HG02840 (cell line): ENCODE data around the gene LSM7.

ENCODE experiments used
- ATAC-seq: cut with Tn5 transposase; IDR thresholded peaks from one replicate; pipeline ENCODE4 v1.9.1; 2021; ENCODE audit warnings: mild to moderate bottlenecking, moderate library complexity, moderate number of reproducible peaks; ENCODE audit not compliant: unreplicated experiment, low FRiP score

Gene LSM7

GRCh38 chr19:2325281-2326046, 2.9 kb downstream of the LSM7 start:
- ATAC-seq, result no peak

GRCh38 chr19:2324220-2324948, 4.0 kb downstream of the LSM7 start:
- ATAC-seq, result no peak

- ATAC-seq, result no peak
Measured at GRCh38 chr19:2323707-2324106, 4.7 kb downstream of the LSM7 start.

GRCh38 chr19:2321565-2322283, 6.7 kb downstream of the LSM7 start:
- ATAC-seq, result no peak

GRCh38 chr19:2320939-2321338, 7.4 kb downstream of the LSM7 start:
- no peak for ATAC-seq

- ATAC-seq, result no peak
Measured at GRCh38 chr19:2320049-2320448, 8.3 kb downstream of the LSM7 start.

- ATAC-seq, result no peak
Measured at GRCh38 chr19:2319551-2319950, 8.8 kb downstream of the LSM7 start.

- no peak for ATAC-seq
Measured at GRCh38 chr19:2318923-2319322, 9.5 kb downstream of the LSM7 start.

GRCh38 chr19:2317756-2318155, 10.6 kb downstream of the LSM7 start:
- ATAC-seq, result no peak

- no peak for ATAC-seq
Measured at GRCh38 chr19:2317300-2317699, 11.1 kb downstream of the LSM7 start.

- ATAC-seq, result no peak
Measured at GRCh38 chr19:2315818-2316353, 12.5 kb downstream of the LSM7 start.

GRCh38 chr19:2315121-2315817, 13.1 kb downstream of the LSM7 start:
- no peak for ATAC-seq

GRCh38 chr19:2312820-2313501, 15.4 kb downstream of the LSM7 start:
- no peak for ATAC-seq

GRCh38 chr19:2311093-2311492, 17.3 kb downstream of the LSM7 start:
- ATAC-seq, result no peak

GRCh38 chr19:2309734-2310362, 18.5 kb downstream of the LSM7 start:
- ATAC-seq, result no peak

- no peak for ATAC-seq
Measured at GRCh38 chr19:2308114-2308556, 20.3 kb downstream of the LSM7 start, which contains the start of gene LINGO3. LINGO3 (minus strand) TSS chr19:2308154; CDS start chr19:2291776, 16,378 bp downstream.

GRCh38 chr19:2307518-2308012, 20.8 kb downstream of the LSM7 start:
- no peak for ATAC-seq

- no peak for ATAC-seq
Measured at GRCh38 chr19:2306971-2307370, 21.4 kb downstream of the LSM7 start.

GRCh38 chr19:2306281-2306806, 22.0 kb downstream of the LSM7 start:
- ATAC-seq, result no peak
